Measurements from ENCODE around the gene ZMIZ1.

- TF ChIP-seq CTCF (IDR thresholded peaks at IDR 0.05), result no peak
- TF ChIP-seq ZFX (IDR thresholded peaks at IDR 0.05; ENCODE audit: borderline replicate concordance), result no peak
These were observed 15.1 kb upstream of the ZMIZ1 start for GRCh38 chr10:79053481-79054202.
